HT1080 (cell line): ENCODE data around the gene CYP4F2. TPM values are rescaled to one million over a fixed set of nuclear protein-coding genes. Genes with fewer than 3 reads are reported as not detected.

Source experiments
- small RNA-seq: library from RNA; depleted of rRNA; stranded (forward); fragments of <200 nt; gene quantifications from one replicate; pipeline ENCODE3, GENCODE V24; 2014
- total RNA-seq: library from RNA; depleted of rRNA; stranded (reverse); fragments of >200 nt; shearing (Covaris generic); gene quantifications from 2 replicates; pipeline ENCODE4 v1.2.3, GENCODE V29; 2014; rRNA removed

CYP4F2 gene
- total RNA-seq, 1 experiment from 2014 or later = 0.63 TPM

Small RNA genes lying within 50 kb of the gene (small RNA-seq; reads per million reads assigned to genes)
- not detected for gene CYP4F36P

Other genes starting within 250 kb of the CYP4F2 start
- not detected in 2 replicates for gene CYP4F12, start 225.0 kb downstream of the CYP4F2 start, total RNA-seq
- not detected in 2 replicates for gene OR10H2, start 170.1 kb downstream of the CYP4F2 start, total RNA-seq
- gene OR10H3, start 160.1 kb downstream of the CYP4F2 start, total RNA-seq = not detected in 2 replicates
- gene OR10H5, start 110.4 kb downstream of the CYP4F2 start, total RNA-seq = not detected in 2 replicates
- not detected in 2 replicates for gene OR10H1, start 82.4 kb downstream of the CYP4F2 start, total RNA-seq
- 0.03 TPM in 1 of 2 replicates, not detected in the other for gene CYP4F11, start 36.5 kb upstream of the CYP4F2 start, total RNA-seq
- gene OR10H4, start 50.9 kb upstream of the CYP4F2 start, total RNA-seq = not detected in 2 replicates
- gene TPM4, start 178.4 kb upstream of the CYP4F2 start, total RNA-seq = 473 and 509 TPM in 2 replicates
- 59.0 and 79.1 TPM in 2 replicates for gene RAB8A, start 213.8 kb upstream of the CYP4F2 start, total RNA-seq
- gene HSH2D, start 245.6 kb upstream of the CYP4F2 start, total RNA-seq = not detected in 2 replicates